Calu3 (cell line): ENCODE data around the gene PDE4B. TPM values are rescaled to one million over a fixed set of nuclear protein-coding genes. Genes with fewer than 3 reads are reported as not detected.

Experiments
- BruUV-seq: library from RNA; stranded (reverse); fragments of 400-500 nt; replicated peaks from 2 replicates; lab custom pipeline; 2021; lab: Mats Ljungman, UMichigan
- CTCF ChIA-PET: fragments of 300-600 bp; sonication (Branson Sonifier 250); formaldehyde crosslinking; loops from one replicate; lab custom pipeline; 2022; ENCODE audit warnings: antibody characterized with exemption; lab: Charles Lee
- DNase-seq: peaks from one replicate; pipeline ENCODE4 v3.0.0; 2022
- H3K27ac Mint-ChIP-seq: one replicate; pipeline ENCODE4 v1.8.0; 2022; ENCODE audit warnings: mixed read lengths; ENCODE audit not compliant: unreplicated experiment
- H3K27me3 Mint-ChIP-seq: one replicate; pipeline ENCODE4 v1.8.0; 2022; ENCODE audit warnings: mixed read lengths; ENCODE audit not compliant: unreplicated experiment
- H3K36me3 Mint-ChIP-seq: one replicate; pipeline ENCODE4 v1.8.0; 2022; ENCODE audit warnings: mild to moderate bottlenecking, moderate library complexity, mixed read lengths; ENCODE audit not compliant: insufficient read depth, unreplicated experiment
- H3K4me1 Mint-ChIP-seq: one replicate; pipeline ENCODE4 v1.8.0; 2022; ENCODE audit warnings: mild to moderate bottlenecking, low read depth, mixed read lengths; ENCODE audit not compliant: unreplicated experiment
- H3K4me3 Mint-ChIP-seq: one replicate; pipeline ENCODE4 v1.8.0; 2022; ENCODE audit warnings: mild to moderate bottlenecking, low read depth, moderate library complexity, mixed read lengths; ENCODE audit not compliant: unreplicated experiment
- H3K9me3 Mint-ChIP-seq: one replicate; pipeline ENCODE4 v1.8.0; 2022; ENCODE audit warnings: low read depth, mixed read lengths; ENCODE audit not compliant: unreplicated experiment
- intact Hi-C: fragments of 100-400 bp; cut with micrococcal nuclease; formaldehyde crosslinking; loops from one replicate; pipeline ENCODE4 v1.10.0; 2022; ENCODE audit not compliant: unreplicated experiment
- total RNA-seq: library from RNA; stranded (reverse); gene quantifications from 2 replicates; pipeline ENCODE4 v1.2.3, GENCODE V29; 2022
- TF ChIP-seq, protein P1 (sequence below): fragments of 200-600 bp; IDR thresholded peaks from one replicate; pipeline ENCODE4 v1.8.0; 2022; ENCODE audit warnings: antibody characterized with exemption; ENCODE audit not compliant: unreplicated experiment

The PDE4B gene
- total RNA-seq, 1 experiment from 2014 or later, result 2.9 TPM

DNA sequence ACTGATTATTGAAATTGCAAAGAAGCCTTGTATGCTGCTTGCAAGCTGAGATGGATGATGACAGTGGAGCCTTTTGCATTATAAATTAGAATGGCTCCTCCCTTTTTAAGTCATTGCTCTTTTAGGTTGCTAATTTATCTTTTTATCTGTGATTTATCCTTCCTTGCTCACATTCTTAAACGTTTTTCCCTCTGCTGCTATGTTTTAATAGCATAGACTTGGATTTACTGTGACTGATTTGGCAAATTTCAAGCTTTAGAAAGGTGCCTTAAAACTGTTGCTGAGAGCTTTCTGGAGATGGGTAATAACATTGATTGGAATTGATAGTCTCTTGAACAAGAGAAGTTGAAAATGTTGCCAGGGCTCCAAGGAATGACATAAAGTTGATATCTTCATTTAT, 427.8 kb downstream of the PDE4B start:
- Mint-ChIP-seq H3K4me3 (no peak overlapping the region), H3K27me3 (peaks cover 12% of the 10 kb centered on the region), H3K36me3 (no peaks in the 10 kb centered on the region), H3K27ac (no peak overlapping the region), H3K9me3 (no peaks in the 10 kb centered on the region), H3K4me1 (no peaks in the 10 kb centered on the region)
- TF ChIP-seq, protein P1, sequence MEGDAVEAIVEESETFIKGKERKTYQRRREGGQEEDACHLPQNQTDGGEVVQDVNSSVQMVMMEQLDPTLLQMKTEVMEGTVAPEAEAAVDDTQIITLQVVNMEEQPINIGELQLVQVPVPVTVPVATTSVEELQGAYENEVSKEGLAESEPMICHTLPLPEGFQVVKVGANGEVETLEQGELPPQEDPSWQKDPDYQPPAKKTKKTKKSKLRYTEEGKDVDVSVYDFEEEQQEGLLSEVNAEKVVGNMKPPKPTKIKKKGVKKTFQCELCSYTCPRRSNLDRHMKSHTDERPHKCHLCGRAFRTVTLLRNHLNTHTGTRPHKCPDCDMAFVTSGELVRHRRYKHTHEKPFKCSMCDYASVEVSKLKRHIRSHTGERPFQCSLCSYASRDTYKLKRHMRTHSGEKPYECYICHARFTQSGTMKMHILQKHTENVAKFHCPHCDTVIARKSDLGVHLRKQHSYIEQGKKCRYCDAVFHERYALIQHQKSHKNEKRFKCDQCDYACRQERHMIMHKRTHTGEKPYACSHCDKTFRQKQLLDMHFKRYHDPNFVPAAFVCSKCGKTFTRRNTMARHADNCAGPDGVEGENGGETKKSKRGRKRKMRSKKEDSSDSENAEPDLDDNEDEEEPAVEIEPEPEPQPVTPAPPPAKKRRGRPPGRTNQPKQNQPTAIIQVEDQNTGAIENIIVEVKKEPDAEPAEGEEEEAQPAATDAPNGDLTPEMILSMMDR, result no peak
- no TSS peak for BruUV-seq
- DNase-seq, result no peak
- intact Hi-C loops, result loop anchor here (10.0 kb wide), 1 partner anchor 56 kb away; no protein-coding TSS in a partner anchor
- CTCF ChIA-PET, result no interaction called here

- TF ChIP-seq, protein P1, result no peak
- Mint-ChIP-seq H3K9me3 (no peaks in the 10 kb centered on the region), H3K27me3 (peaks cover 13% of the 10 kb centered on the region), H3K4me1 (no peaks in the 10 kb centered on the region), H3K4me3 (no peak overlapping the region), H3K36me3 (no peaks in the 10 kb centered on the region), H3K27ac (no peak overlapping the region)
- no TSS peak for BruUV-seq
- intact Hi-C loops, result loop anchor here (10.0 kb wide), 1 partner anchor 59 kb away; no protein-coding TSS in a partner anchor
- CTCF ChIA-PET, result no interaction called here
- DNase-seq, result no peak
Measured at GRCh38 chr1:66223681-66224080, 431.0 kb downstream of the PDE4B start.

DNA sequence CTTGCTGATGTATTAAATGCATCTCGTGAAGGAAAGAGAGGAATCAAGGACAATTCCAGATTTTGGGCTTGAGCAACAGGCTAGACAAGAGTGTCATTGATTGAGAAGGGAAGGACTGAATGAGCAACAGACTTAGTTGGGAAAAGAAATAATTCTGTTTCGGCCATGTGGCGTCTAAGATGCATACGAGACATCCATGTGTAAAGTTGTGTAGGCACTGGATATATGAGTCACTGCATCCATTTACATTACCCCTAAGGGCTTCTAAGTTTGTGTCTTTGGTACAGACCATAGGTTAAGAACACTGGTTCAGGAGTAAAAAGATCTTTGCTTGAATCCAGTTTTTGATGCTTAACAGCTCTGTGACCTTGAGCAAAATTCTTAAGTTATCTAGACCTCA, 434.3 kb downstream of the PDE4B start:
- TF ChIP-seq, protein P1, result no peak
- Mint-ChIP-seq H3K4me3 (no peak overlapping the region), H3K27me3 (peaks cover 13% of the 10 kb centered on the region), H3K9me3 (no peaks in the 10 kb centered on the region), H3K4me1 (peaks cover 9% of the 10 kb centered on the region), H3K27ac (no peak overlapping the region), H3K36me3 (no peaks in the 10 kb centered on the region)
- CTCF ChIA-PET, result no interaction called here
- no TSS peak for BruUV-seq
- DNase-seq, result no peak
- intact Hi-C loops, result loop anchor here (10.0 kb wide), 1 partner anchor 62 kb away; no protein-coding TSS in a partner anchor

GRCh38 chr1:66227966-66228365, 435.3 kb downstream of the PDE4B start:
- Mint-ChIP-seq H3K9me3 (no peaks in the 10 kb centered on the region), H3K4me1 (peaks cover 9% of the 10 kb centered on the region), H3K4me3 (no peak overlapping the region), H3K27me3 (peaks cover 13% of the 10 kb centered on the region), H3K27ac (no peak overlapping the region), H3K36me3 (no peaks in the 10 kb centered on the region)
- TF ChIP-seq, protein P1, result no peak
- DNase-seq, result no peak
- no TSS peak for BruUV-seq
- CTCF ChIA-PET, result no interaction called here
- intact Hi-C loops, result loop anchor here (10.0 kb wide), 1 partner anchor 63 kb away; no protein-coding TSS in a partner anchor
